Parathyroid adenoma (tissue), 2 donors: ENCODE results near the gene BRD2.

Experiments
- H2AFZ ChIP-seq: fragments of 300-600 bp; sonication (generic); one replicate; pipeline ENCODE4 v1.7.0; 2017; ENCODE audit warnings: antibody characterized with exemption, mild to moderate bottlenecking
- H3K27ac ChIP-seq: fragments of 300-600 bp; sonication (generic); one replicate; pipeline ENCODE4 v1.7.0; 2017
- H3K27me3 ChIP-seq: fragments of 300-600 bp; sonication (generic); one replicate; pipeline ENCODE4 v1.7.0; 2017; ENCODE audit warnings: low read length; ENCODE audit not compliant: control insufficient read depth, insufficient read depth
- H3K36me3 ChIP-seq: fragments of 300-600 bp; sonication (generic); one replicate; pipeline ENCODE4 v1.7.0; 2017; ENCODE audit warnings: low read length; ENCODE audit not compliant: control insufficient read depth, insufficient read depth
- H3K4me1 ChIP-seq: fragments of 300-600 bp; sonication (generic); one replicate; pipeline ENCODE4 v1.7.0; 2017; ENCODE audit warnings: control low read depth
- H3K4me2 ChIP-seq: fragments of 300-600 bp; sonication (generic); one replicate; pipeline ENCODE4 v1.7.0; 2017; ENCODE audit warnings: low read length
- H3K4me3 ChIP-seq: fragments of 300-600 bp; sonication (generic); one replicate; pipeline ENCODE4 v1.7.0; 2017; ENCODE audit warnings: low read depth, low read length
- H3K79me2 ChIP-seq: fragments of 300-600 bp; sonication (generic); one replicate; pipeline ENCODE4 v1.7.0; 2017; ENCODE audit warnings: control low read depth
- H3K9ac ChIP-seq: fragments of 300-600 bp; sonication (generic); one replicate; pipeline ENCODE4 v1.7.0; 2017; ENCODE audit warnings: mild to moderate bottlenecking
- H3K9me3 ChIP-seq: fragments of 300-600 bp; sonication (generic); one replicate; pipeline ENCODE4 v1.7.0; 2017; ENCODE audit warnings: low read length; ENCODE audit not compliant: control insufficient read depth
- CTCF ChIP-seq: fragments of 300-600 bp; sonication (generic); IDR thresholded peaks from one replicate; pipeline ENCODE4 v1.7.0; 2017; ENCODE audit warnings: antibody characterized with exemption, mild to moderate bottlenecking
- donor health status: primary hyperparathyroidism.

BRD2 gene

GRCh38 chr6:33029328-33030184 is 61.2 kb downstream of the BRD2 start:
- H3K27ac ChIP-seq = peak overlapping the region; percentile 73
- H3K36me3 ChIP-seq = no peaks in the 10 kb centered on the region
- no peak overlapping the region for H3K9ac ChIP-seq
- H3K4me3 ChIP-seq = no peak overlapping the region
- no peaks in the 10 kb centered on the region for H3K79me2 ChIP-seq
- no peak overlapping the region for H3K4me2 ChIP-seq
- no peak overlapping the region for H2AFZ ChIP-seq
- peaks cover 4% of the 10 kb centered on the region for H3K4me1 ChIP-seq
- TF ChIP-seq CTCF = no peak
- no peaks in the 10 kb centered on the region for H3K27me3 ChIP-seq
- H3K9me3 ChIP-seq = no peaks in the 10 kb centered on the region

- TF ChIP-seq CTCF = no peak
- Histone ChIP-seq H3K9ac (no peak overlapping the region), H3K27ac (peak overlapping the region; percentile 73)
Measured at GRCh38 chr6:33030245-33030644, 61.9 kb downstream of the BRD2 start.

More at GRCh38 chr6:33030245-33030644, 61.9 kb downstream of the BRD2 start:
- Histone ChIP-seq H3K4me1 (peaks cover 4% of the 10 kb centered on the region), H3K36me3 (no peaks in the 10 kb centered on the region), H3K27me3 (no peaks in the 10 kb centered on the region), H3K9me3 (no peaks in the 10 kb centered on the region), H2AFZ (no peak overlapping the region), H3K79me2 (no peaks in the 10 kb centered on the region), H3K4me3 (no peak overlapping the region), H3K4me2 (no peak overlapping the region)
